Gastrocnemius medialis (tissue), 4 donors: ENCODE data around the gene FUNDC1. TPM values are rescaled to one million over a fixed set of nuclear protein-coding genes. Genes with fewer than 3 reads are reported as not detected.
"Not testable (repeated sequence)": the region's sequence is repeated elsewhere in the genome, so short reads cannot be mapped to it uniquely, and the experiment has no call there.

Source experiments
- ATAC-seq, 2 donors: fragments of 150-250 bp; one replicate each; pipeline ENCODE4 v1.9.1; 2016
- DNase-seq, 2 donors: peaks; one replicate each; pipeline ENCODE4 v3.0.0-alpha.2; 2019
- H3K27ac ChIP-seq, 4 donors: fragments of 200-600 bp; sonication (generic); 1 replicate in 1 of 4; 2 replicates in 3 of 4; pipeline ENCODE4 v1.5.1; 2016 to 2018; ENCODE audit warnings: mild to moderate bottlenecking in 2 of 4, moderate library complexity in 1 of 4
- H3K27me3 ChIP-seq, 3 donors: fragments of 200-600 bp; sonication (generic) in 2 of 3; 1 replicate in 1 of 3; 2 replicates in 2 of 3; pipeline versions ENCODE4 v1.5.1 to v1.6.0; 2016 to 2019; ENCODE audit warnings: mild to moderate bottlenecking in 1 of 3, moderate library complexity in 1 of 3
- H3K36me3 ChIP-seq, 2 donors: fragments of 200-600 bp; sonication (generic) in 1 of 2; one replicate each; pipeline ENCODE4 v1.5.1; 2017 to 2018
- H3K4me1 ChIP-seq, 2 donors: fragments of 200-600 bp; sonication (generic) in 1 of 2; one replicate each; pipeline ENCODE4 v1.5.1; 2016 to 2017; ENCODE audit warnings: mild to moderate bottlenecking in 2 of 2
- H3K4me3 ChIP-seq, 4 donors: fragments of 200-600 bp; sonication (generic) in 3 of 4; 1 replicate in 1 of 4; 2 replicates in 3 of 4; pipeline ENCODE4 v1.5.1; 2016 to 2019; ENCODE audit warnings: mild to moderate bottlenecking in 2 of 4
- H3K9me3 ChIP-seq, 3 donors: fragments of 200-600 bp; sonication (generic) in 2 of 3; 1 replicate in 1 of 3; 2 replicates in 2 of 3; pipeline ENCODE4 v1.5.1; 2016 to 2019
- CTCF ChIP-seq, 5 experiments: fragments of 450-650 bp in 3 of 5; fragments of 200-600 bp in 2 of 5; sonication (generic) in 2 of 5; IDR thresholded peaks in 4 of 5; conservative IDR thresholded peaks in 1 of 5; 1 replicate in 4 of 5; 2 replicates in 1 of 5; pipeline ENCODE4 v1.5.1; 2016 to 2019; ENCODE audit warnings: antibody characterized with exemption in 5 of 5, mild to moderate bottlenecking in 3 of 5, moderate library complexity in 3 of 5
- POLR2A ChIP-seq, 2 donors: fragments of 450-650 bp; IDR thresholded peaks; one replicate each; pipeline ENCODE4 v1.6.1; 2017; ENCODE audit warnings: antibody characterized with exemption in 2 of 2, mild to moderate bottlenecking in 2 of 2, moderate library complexity in 2 of 2
- in situ Hi-C, 4 donors: fragments of 200-750 bp; cut with MboI; loops; one replicate each; pipeline versions ENCODE4 v1.15.0 to v1.8.0; 2017; ENCODE audit warnings: low sequenced_read_pairs in 4 of 4
- intact Hi-C: fragments of 100-400 bp; cut with DNase I; formaldehyde crosslinking; loops from one replicate; pipeline ENCODE4 v1.15.1; 2023; ENCODE audit warnings: low total_unique reads
- total RNA-seq, 4 donors: library from RNA; depleted of rRNA; stranded (reverse); fragments of >200 nt; gene quantifications; one replicate each; pipeline versions ENCODE4 v1.1.0 to v1.2.3, GENCODE V29; 2016

FUNDC1 gene
- total RNA-seq, 4 donors from 2014 or later = 3.5 to 17.0 (median 6.2) TPM

GRCh38 chrX:44570522-44570921 is 27.9 kb upstream of the FUNDC1 start:
- in situ Hi-C loops = no loop called here
- no peak for ATAC-seq
- no peak overlapping the region for H3K27ac ChIP-seq

GRCh38 chrX:44569122-44569521 is 26.5 kb upstream of the FUNDC1 start:
- intact Hi-C loops = no loop called here
- no peak overlapping the region for H3K4me3 ChIP-seq
- H3K36me3 ChIP-seq = no peaks in the 10 kb centered on the region
- no peaks in the 10 kb centered on the region for H3K4me1 ChIP-seq
- peaks cover 0 to 14% (median 0%) of the 10 kb centered on the region in 3 donors for H3K9me3 ChIP-seq
- in situ Hi-C loops = no loop called here
- TF ChIP-seq CTCF (IDR thresholded peaks at IDR 0.05 in 4 of 5, conservative IDR thresholded peaks at IDR 0.05 in 1 of 5) (no peak), POLR2A (IDR thresholded peaks at IDR 0.05) (no peak)
- DNase-seq (no peak), ATAC-seq (no peak)
- H3K27me3 ChIP-seq = no peaks in the 10 kb centered on the region
- H3K27ac ChIP-seq = no peak overlapping the region

More at GRCh38 chrX:44570522-44570921, 27.9 kb upstream of the FUNDC1 start:
- Histone ChIP-seq H3K9me3 (peaks cover 0 to 14% (median 0%) of the 10 kb centered on the region in 3 donors), H3K4me3 (no peak overlapping the region), H3K36me3 (no peaks in the 10 kb centered on the region), H3K4me1 (no peaks in the 10 kb centered on the region), H3K27me3 (no peaks in the 10 kb centered on the region)
- TF ChIP-seq POLR2A (IDR thresholded peaks at IDR 0.05) (no peak), CTCF (IDR thresholded peaks at IDR 0.05 in 4 of 5, conservative IDR thresholded peaks at IDR 0.05 in 1 of 5) (no peak)
- intact Hi-C loops = no loop called here
- DNase-seq = no peak

- Histone ChIP-seq H3K4me1 (no peaks in the 10 kb centered on the region), H3K4me3 (no peak overlapping the region), H3K27me3 (no peaks in the 10 kb centered on the region), H3K36me3 (no peaks in the 10 kb centered on the region), H3K9me3 (peaks cover 0 to 14% (median 0%) of the 10 kb centered on the region in 3 donors), H3K27ac (no peak overlapping the region)
- DNase-seq = peak in 1 of 2 donors; percentile 10
- ATAC-seq = no peak
- intact Hi-C loops = no loop called here
- TF ChIP-seq POLR2A (IDR thresholded peaks at IDR 0.05) (no peak), CTCF (IDR thresholded peaks at IDR 0.05 in 4 of 5, conservative IDR thresholded peaks at IDR 0.05 in 1 of 5) (no peak)
- in situ Hi-C loops = no loop called here
Measured at GRCh38 chrX:44568196-44568595, 25.5 kb upstream of the FUNDC1 start.

GRCh38 chrX:44561896-44562295 is 19.2 kb upstream of the FUNDC1 start:
- ATAC-seq, in situ Hi-C loops, H3K36me3 ChIP-seq, DNase-seq, intact Hi-C loops, H3K4me3 ChIP-seq, H3K27ac ChIP-seq, H3K4me1 ChIP-seq, H3K9me3 ChIP-seq, H3K27me3 ChIP-seq: not testable (repeated sequence)

GRCh38 chrX:44550563-44550962 is 7.9 kb upstream of the FUNDC1 start:
- DNase-seq = no peak
- Histone ChIP-seq H3K4me1 (no peaks in the 10 kb centered on the region), H3K36me3 (no peaks in the 10 kb centered on the region), H3K27me3 (no peaks in the 10 kb centered on the region), H3K9me3 (no peaks in the 10 kb centered on the region), H3K4me3 (no peak overlapping the region), H3K27ac (no peak overlapping the region)
- intact Hi-C loops (no loop called here), in situ Hi-C loops (no loop called here)
- ATAC-seq = no peak
- no peak for TF ChIP-seq POLR2A (IDR thresholded peaks at IDR 0.05)
- TF ChIP-seq CTCF (IDR thresholded peaks at IDR 0.05 in 4 of 5, conservative IDR thresholded peaks at IDR 0.05 in 1 of 5) = no peak

GRCh38 chrX:44545454-44545853 is 2.8 kb upstream of the FUNDC1 start:
- in situ Hi-C loops, H3K4me3 ChIP-seq, intact Hi-C loops, H3K36me3 ChIP-seq, ATAC-seq, H3K27me3 ChIP-seq, H3K9me3 ChIP-seq, DNase-seq, H3K27ac ChIP-seq: not testable (repeated sequence)
- peaks cover 5 to 12% of the 10 kb centered on the region in 2 donors for H3K4me1 ChIP-seq
